ENCODE results near the gene PRLR. TPM values are rescaled to one million over a fixed set of nuclear protein-coding genes. Genes with fewer than 3 reads are reported as not detected.

Gene PRLR
- total RNA-seq, 1 donor from 2014 or later: 0.93 TPM

- Histone ChIP-seq H3K4me3 (ENCODE audit: insufficient read depth, low read depth, low read length) (no peak overlapping the region), H3K27ac (ENCODE audit: low read depth, low read length) (no peak overlapping the region), H3K4me2 (ENCODE audit: low read length) (no peak overlapping the region), H2AFZ (ENCODE audit: low read depth, low read length) (no peak overlapping the region), H3K4me1 (ENCODE audit: insufficient read depth, low read length) (no peaks in the 10 kb centered on the region), H3K9me3 (ENCODE audit: insufficient read depth, low read depth, low read length) (no peaks in the 10 kb centered on the region), H3K79me2 (ENCODE audit: insufficient read depth, low read length) (no peaks in the 10 kb centered on the region), H3K9ac (ENCODE audit: low read length) (no peak overlapping the region), H4K20me1 (ENCODE audit: insufficient read depth, low read length) (no peaks in the 10 kb centered on the region), H3K36me3 (ENCODE audit: insufficient read depth, low read length) (no peaks in the 10 kb centered on the region), H3K27me3 (ENCODE audit: insufficient read depth, low read length) (no peaks in the 10 kb centered on the region)
- Mint-ChIP-seq H3K9me3 (ENCODE audit: unreplicated experiment) (peaks cover 14% of the 10 kb centered on the region), H3K27me3 (ENCODE audit: low read depth, unreplicated experiment) (no peaks in the 10 kb centered on the region), H3K4me3 (ENCODE audit: unreplicated experiment) (no peak overlapping the region), H3K36me3 (ENCODE audit: low read depth, unreplicated experiment) (no peaks in the 10 kb centered on the region), H3K4me1 (ENCODE audit: low read depth, unreplicated experiment) (no peaks in the 10 kb centered on the region), H3K27ac (ENCODE audit: unreplicated experiment) (no peak overlapping the region)
- FAIRE-seq: no peak
- DNase-seq (ENCODE audit: low read depth): no peak
- no peak for TF ChIP-seq EZH2 (IDR thresholded peaks at IDR 0.05; ENCODE audit: insufficient read depth, low read length)
- TF ChIP-seq CTCF (IDR thresholded peaks at IDR 0.05; ENCODE audit: insufficient read depth, low read depth, low read length): no peak
Observed at GRCh38 chr5:35253582-35253981, 23.3 kb upstream of the PRLR start.

- H3K4me1 Mint-ChIP-seq (ENCODE audit: low read depth, unreplicated experiment): no peaks in the 10 kb centered on the region
- DNase-seq (ENCODE audit: low read depth): no peak
- Histone ChIP-seq H3K4me3 (ENCODE audit: insufficient read depth, low read depth, low read length) (no peak overlapping the region), H3K27ac (ENCODE audit: low read depth, low read length) (no peak overlapping the region), H4K20me1 (ENCODE audit: insufficient read depth, low read length) (no peaks in the 10 kb centered on the region), H2AFZ (ENCODE audit: low read depth, low read length) (no peak overlapping the region), H3K4me1 (ENCODE audit: insufficient read depth, low read length) (no peaks in the 10 kb centered on the region), H3K9ac (ENCODE audit: low read length) (no peak overlapping the region), H3K9me3 (ENCODE audit: insufficient read depth, low read depth, low read length) (no peaks in the 10 kb centered on the region), H3K4me2 (ENCODE audit: low read length) (no peak overlapping the region), H3K27me3 (ENCODE audit: insufficient read depth, low read length) (no peaks in the 10 kb centered on the region), H3K36me3 (ENCODE audit: insufficient read depth, low read length) (no peaks in the 10 kb centered on the region), H3K79me2 (ENCODE audit: insufficient read depth, low read length) (no peaks in the 10 kb centered on the region)
- H3K27ac Mint-ChIP-seq (ENCODE audit: unreplicated experiment): no peak overlapping the region
- H3K9me3 Mint-ChIP-seq (ENCODE audit: unreplicated experiment): peaks cover 14% of the 10 kb centered on the region
- no peaks in the 10 kb centered on the region for H3K36me3 Mint-ChIP-seq (ENCODE audit: low read depth, unreplicated experiment)
- TF ChIP-seq CTCF (IDR thresholded peaks at IDR 0.05; ENCODE audit: insufficient read depth, low read depth, low read length) (no peak), EZH2 (IDR thresholded peaks at IDR 0.05; ENCODE audit: insufficient read depth, low read length) (no peak)
- H3K27me3 Mint-ChIP-seq (ENCODE audit: low read depth, unreplicated experiment): no peaks in the 10 kb centered on the region
- FAIRE-seq: no peak
- no peak overlapping the region for H3K4me3 Mint-ChIP-seq (ENCODE audit: unreplicated experiment)
Observed at GRCh38 chr5:35252963-35253362, 22.7 kb upstream of the PRLR start.

- Histone ChIP-seq H3K9ac (ENCODE audit: low read length) (peak overlapping the region; percentile 17), H3K9me3 (ENCODE audit: insufficient read depth, low read depth, low read length) (no peaks in the 10 kb centered on the region), H3K4me3 (ENCODE audit: insufficient read depth, low read depth, low read length) (peak overlapping the region; percentile 5), H4K20me1 (ENCODE audit: insufficient read depth, low read length) (no peaks in the 10 kb centered on the region), H3K4me2 (ENCODE audit: low read length) (peak overlapping the region; percentile 73), H3K36me3 (ENCODE audit: insufficient read depth, low read length) (no peaks in the 10 kb centered on the region), H3K27me3 (ENCODE audit: insufficient read depth, low read length) (no peaks in the 10 kb centered on the region), H3K27ac (ENCODE audit: low read depth, low read length) (no peak overlapping the region), H2AFZ (ENCODE audit: low read depth, low read length) (peak overlapping the region; percentile 37), H3K79me2 (ENCODE audit: insufficient read depth, low read length) (no peaks in the 10 kb centered on the region), H3K4me1 (ENCODE audit: insufficient read depth, low read length) (peaks cover 4% of the 10 kb centered on the region)
- Mint-ChIP-seq H3K27ac (ENCODE audit: unreplicated experiment) (no peak overlapping the region), H3K4me1 (ENCODE audit: low read depth, unreplicated experiment) (no peaks in the 10 kb centered on the region), H3K36me3 (ENCODE audit: low read depth, unreplicated experiment) (no peaks in the 10 kb centered on the region), H3K4me3 (ENCODE audit: unreplicated experiment) (no peak overlapping the region), H3K9me3 (ENCODE audit: unreplicated experiment) (peaks cover 11% of the 10 kb centered on the region), H3K27me3 (ENCODE audit: low read depth, unreplicated experiment) (no peaks in the 10 kb centered on the region)
- FAIRE-seq (no peak), DNase-seq (ENCODE audit: low read depth) (no peak)
- TF ChIP-seq CTCF (IDR thresholded peaks at IDR 0.05; ENCODE audit: insufficient read depth, low read depth, low read length) (no peak), EZH2 (IDR thresholded peaks at IDR 0.05; ENCODE audit: insufficient read depth, low read length) (no peak)
Observed at GRCh38 chr5:35248843-35249780, 18.8 kb upstream of the PRLR start.

Data from astrocyte (in vitro differentiated cells and primary cell).